Calu3 (cell line): Measurements from ENCODE around the gene RHO. TPM values are rescaled to one million over a fixed set of nuclear protein-coding genes. Genes with fewer than 3 reads are reported as not detected.

ENCODE experiments used
- BruUV-seq: library from RNA; stranded (reverse); fragments of 400-500 nt; replicated peaks from 2 replicates; lab custom pipeline; 2021; lab: Mats Ljungman, UMichigan
- CTCF ChIA-PET: fragments of 300-600 bp; sonication (Branson Sonifier 250); formaldehyde crosslinking; loops from one replicate; lab custom pipeline; 2022; ENCODE audit warnings: antibody characterized with exemption; lab: Charles Lee
- DNase-seq: peaks from one replicate; pipeline ENCODE4 v3.0.0; 2022
- H3K27ac Mint-ChIP-seq: one replicate; pipeline ENCODE4 v1.8.0; 2022; ENCODE audit warnings: mixed read lengths; ENCODE audit not compliant: unreplicated experiment
- H3K27me3 Mint-ChIP-seq: one replicate; pipeline ENCODE4 v1.8.0; 2022; ENCODE audit warnings: mixed read lengths; ENCODE audit not compliant: unreplicated experiment
- H3K36me3 Mint-ChIP-seq: one replicate; pipeline ENCODE4 v1.8.0; 2022; ENCODE audit warnings: mild to moderate bottlenecking, moderate library complexity, mixed read lengths; ENCODE audit not compliant: insufficient read depth, unreplicated experiment
- H3K4me1 Mint-ChIP-seq: one replicate; pipeline ENCODE4 v1.8.0; 2022; ENCODE audit warnings: mild to moderate bottlenecking, low read depth, mixed read lengths; ENCODE audit not compliant: unreplicated experiment
- H3K4me3 Mint-ChIP-seq: one replicate; pipeline ENCODE4 v1.8.0; 2022; ENCODE audit warnings: mild to moderate bottlenecking, low read depth, moderate library complexity, mixed read lengths; ENCODE audit not compliant: unreplicated experiment
- H3K9me3 Mint-ChIP-seq: one replicate; pipeline ENCODE4 v1.8.0; 2022; ENCODE audit warnings: low read depth, mixed read lengths; ENCODE audit not compliant: unreplicated experiment
- intact Hi-C: fragments of 100-400 bp; cut with micrococcal nuclease; formaldehyde crosslinking; loops from one replicate; pipeline ENCODE4 v1.10.0; 2022; ENCODE audit not compliant: unreplicated experiment
- total RNA-seq: library from RNA; stranded (reverse); gene quantifications from 2 replicates; pipeline ENCODE4 v1.2.3, GENCODE V29; 2022
- TF ChIP-seq, protein P1 (sequence below): fragments of 200-600 bp; IDR thresholded peaks from one replicate; pipeline ENCODE4 v1.8.0; 2022; ENCODE audit warnings: antibody characterized with exemption; ENCODE audit not compliant: unreplicated experiment

Gene RHO
- total RNA-seq, 1 experiment from 2014 or later: not detected

DNA sequence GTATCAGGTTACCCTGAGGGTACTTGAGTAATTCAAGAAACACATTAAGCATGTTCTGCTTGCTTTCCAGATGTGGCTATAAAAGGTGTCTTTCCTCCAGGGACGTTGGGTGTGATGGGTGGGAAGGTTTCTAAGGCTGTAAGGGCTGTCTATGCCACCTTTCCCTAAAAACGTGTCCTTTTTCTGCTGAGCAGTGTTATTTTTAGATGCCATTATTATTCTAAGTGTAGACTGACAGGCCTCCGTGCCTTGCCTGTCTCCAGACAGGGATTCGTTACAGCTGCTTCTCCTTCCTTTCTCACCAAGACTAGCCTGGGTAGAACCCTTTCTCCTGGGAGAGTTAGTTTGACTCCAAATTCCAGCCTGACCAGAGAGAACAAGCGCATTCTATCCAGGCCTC is 26.8 kb upstream of the RHO start:
- no TSS peak for BruUV-seq
- Mint-ChIP-seq H3K27me3 (no peaks in the 10 kb centered on the region), H3K4me1 (no peaks in the 10 kb centered on the region), H3K27ac (no peak overlapping the region), H3K4me3 (no peak overlapping the region), H3K36me3 (no peaks in the 10 kb centered on the region), H3K9me3 (no peaks in the 10 kb centered on the region)
- TF ChIP-seq, protein P1, sequence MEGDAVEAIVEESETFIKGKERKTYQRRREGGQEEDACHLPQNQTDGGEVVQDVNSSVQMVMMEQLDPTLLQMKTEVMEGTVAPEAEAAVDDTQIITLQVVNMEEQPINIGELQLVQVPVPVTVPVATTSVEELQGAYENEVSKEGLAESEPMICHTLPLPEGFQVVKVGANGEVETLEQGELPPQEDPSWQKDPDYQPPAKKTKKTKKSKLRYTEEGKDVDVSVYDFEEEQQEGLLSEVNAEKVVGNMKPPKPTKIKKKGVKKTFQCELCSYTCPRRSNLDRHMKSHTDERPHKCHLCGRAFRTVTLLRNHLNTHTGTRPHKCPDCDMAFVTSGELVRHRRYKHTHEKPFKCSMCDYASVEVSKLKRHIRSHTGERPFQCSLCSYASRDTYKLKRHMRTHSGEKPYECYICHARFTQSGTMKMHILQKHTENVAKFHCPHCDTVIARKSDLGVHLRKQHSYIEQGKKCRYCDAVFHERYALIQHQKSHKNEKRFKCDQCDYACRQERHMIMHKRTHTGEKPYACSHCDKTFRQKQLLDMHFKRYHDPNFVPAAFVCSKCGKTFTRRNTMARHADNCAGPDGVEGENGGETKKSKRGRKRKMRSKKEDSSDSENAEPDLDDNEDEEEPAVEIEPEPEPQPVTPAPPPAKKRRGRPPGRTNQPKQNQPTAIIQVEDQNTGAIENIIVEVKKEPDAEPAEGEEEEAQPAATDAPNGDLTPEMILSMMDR: no peak
- CTCF ChIA-PET: interaction anchor here (1.2 kb wide), 1 partner anchor 9 kb away, joined by 3 read pairs; no protein-coding TSS in a partner anchor
- intact Hi-C loops: no loop called here
- no peak for DNase-seq

GRCh38 chr3:129502641-129503408 is 25.6 kb upstream of the RHO start:
- intact Hi-C loops: no loop called here
- Mint-ChIP-seq H3K27me3 (no peaks in the 10 kb centered on the region), H3K4me3 (no peak overlapping the region), H3K36me3 (no peaks in the 10 kb centered on the region), H3K4me1 (no peaks in the 10 kb centered on the region), H3K9me3 (no peaks in the 10 kb centered on the region), H3K27ac (no peak overlapping the region)
- BruUV-seq: no TSS peak
- no peak for DNase-seq
- CTCF ChIA-PET: interaction anchor here (1.2 kb wide), 1 partner anchor 10 kb away, joined by 3 read pairs; no protein-coding TSS in a partner anchor
- TF ChIP-seq, protein P1: no peak

DNA sequence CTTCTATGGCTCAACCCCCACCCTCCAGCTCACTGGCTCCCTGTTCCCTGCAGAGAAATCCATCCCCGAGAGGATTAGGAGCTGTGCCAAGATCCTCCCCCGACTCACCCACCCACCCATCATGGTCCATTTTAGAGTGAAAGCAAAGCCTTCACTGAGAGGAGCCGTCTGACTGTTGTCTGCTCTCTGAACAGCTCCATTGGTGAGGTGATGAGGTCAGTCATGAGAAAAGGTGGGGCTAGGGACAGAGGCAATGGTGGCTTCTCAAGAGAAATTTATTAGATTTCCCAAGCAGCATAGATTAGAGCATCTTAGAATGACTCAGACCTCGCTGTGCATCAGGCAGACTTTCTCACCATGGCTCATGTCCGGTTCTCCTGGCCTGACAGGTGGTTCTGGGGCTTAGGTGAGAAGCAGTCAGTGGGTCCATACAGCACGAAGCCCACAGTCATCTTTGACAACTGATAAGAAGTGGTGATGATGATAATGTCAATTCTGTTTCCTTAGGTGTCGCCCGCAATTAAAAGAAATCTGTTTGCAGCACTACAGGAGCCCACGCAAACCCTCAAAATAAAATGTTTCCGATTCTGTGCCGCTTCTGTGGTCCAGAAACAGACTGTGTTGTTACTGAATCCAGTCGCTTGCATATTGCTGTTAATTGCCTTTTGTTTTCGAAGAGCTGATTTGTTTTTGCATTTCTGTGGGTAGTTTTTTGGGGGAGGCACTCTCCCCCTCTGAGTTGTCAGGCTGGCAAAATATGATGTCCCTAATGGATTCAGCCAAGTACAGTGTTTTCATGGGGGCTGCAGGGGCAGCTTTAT is 24.8 kb upstream of the RHO start:
- intact Hi-C loops: no loop called here
- no peak overlapping the region for H3K27ac Mint-ChIP-seq
- TF ChIP-seq, protein P1: no peak
- no peaks in the 10 kb centered on the region for H3K4me1 Mint-ChIP-seq
- CTCF ChIA-PET: interaction anchor here (1.3 kb wide), 1 partner anchor 9 kb away, joined by 3 read pairs; no protein-coding TSS in a partner anchor
- H3K36me3 Mint-ChIP-seq: no peaks in the 10 kb centered on the region
- no peaks in the 10 kb centered on the region for H3K9me3 Mint-ChIP-seq
- H3K27me3 Mint-ChIP-seq: no peaks in the 10 kb centered on the region
- no TSS peak for BruUV-seq
- no peak for DNase-seq
- H3K4me3 Mint-ChIP-seq: no peak overlapping the region

- no peaks in the 10 kb centered on the region for H3K27me3 Mint-ChIP-seq
- TF ChIP-seq, protein P1: no peak
- no peaks in the 10 kb centered on the region for H3K36me3 Mint-ChIP-seq
- no TSS peak for BruUV-seq
- no peaks in the 10 kb centered on the region for H3K4me1 Mint-ChIP-seq
- H3K4me3 Mint-ChIP-seq: no peak overlapping the region
- intact Hi-C loops: no loop called here
- H3K9me3 Mint-ChIP-seq: no peaks in the 10 kb centered on the region
- H3K27ac Mint-ChIP-seq: no peak overlapping the region
- CTCF ChIA-PET: interaction anchor here (1.3 kb wide), 1 partner anchor 8 kb away, joined by 3 read pairs; no protein-coding TSS in a partner anchor
- DNase-seq: no peak
Measured at GRCh38 chr3:129504471-129505100, 23.9 kb upstream of the RHO start.
